Uterus (tissue), 4 donors: ENCODE data around the gene CYTH2. TPM values are rescaled to one million over a fixed set of nuclear protein-coding genes. Genes with fewer than 3 reads are reported as not detected.
A peak's percentile ranks its signal among the peaks of the same experiment; 100 is the strongest.

Experiments
- DNase-seq, 2 donors: peaks; one replicate each; pipeline ENCODE4 v3.0.0-alpha.2; 2019 to 2020
- H3K27ac ChIP-seq, 2 donors: fragments of 200-600 bp; sonication (generic); 1 replicate in 1 of 2; 2 replicates in 1 of 2; pipeline ENCODE4 v1.5.1; 2016 to 2018
- H3K27me3 ChIP-seq, 2 donors: fragments of 200-600 bp; sonication (generic); one replicate each; pipeline ENCODE4 v1.5.1; 2018 to 2019; ENCODE audit warnings: control low read depth in 1 of 2
- H3K36me3 ChIP-seq, 2 donors: fragments of 200-600 bp; sonication (generic); one replicate each; pipeline ENCODE4 v1.5.1; 2019; ENCODE audit warnings: control low read depth in 1 of 2
- H3K4me1 ChIP-seq, 2 donors: fragments of 200-600 bp; sonication (generic); one replicate each; pipeline ENCODE4 v1.5.1; 2018 to 2019; ENCODE audit warnings: control low read depth in 1 of 2
- H3K4me3 ChIP-seq, 2 donors: fragments of 200-600 bp; sonication (generic); 1 replicate in 1 of 2; 2 replicates in 1 of 2; pipeline ENCODE4 v1.5.1; 2018 to 2019; ENCODE audit warnings: mild to moderate bottlenecking in 1 of 2
- H3K9me3 ChIP-seq, 2 donors: fragments of 200-600 bp; sonication (generic); one replicate each; pipeline ENCODE4 v1.5.1; 2019; ENCODE audit warnings: control low read depth in 1 of 2
- POLR2A ChIP-seq, 2 donors: fragments of 450-650 bp; IDR thresholded peaks; one replicate each; pipeline ENCODE4 v1.6.1; 2016; ENCODE audit warnings: antibody characterized with exemption in 2 of 2, mild to moderate bottlenecking in 1 of 2, moderate library complexity in 1 of 2
- intact Hi-C: fragments of 100-400 bp; cut with DNase I; formaldehyde crosslinking; loops from one replicate; pipeline ENCODE4 v1.15.1; 2023; ENCODE audit warnings: low total_unique reads
- total RNA-seq, 4 donors: library from RNA; depleted of rRNA in 3 of 4; stranded (reverse); fragments of >200 nt in 3 of 4; gene quantifications; one replicate each; pipeline versions ENCODE4 v1.1.0 to v1.2.4, GENCODE V29; 2014 to 2023
- TF ChIP-seq, protein P1 (sequence below), 4 experiments: fragments of 200-600 bp in 2 of 4; fragments of 450-650 bp in 2 of 4; sonication (generic) in 2 of 4; IDR thresholded peaks; one replicate each; pipeline ENCODE4 v1.5.1; 2016 to 2019; ENCODE audit warnings: antibody characterized with exemption in 4 of 4, mild to moderate bottlenecking in 2 of 4, moderate library complexity in 1 of 4
- donor health status: DM: yes; HTN: yes; CAD: no.

The CYTH2 gene
- total RNA-seq, 4 donors from 2014 or later, result 7.2 to 70.3 (median 36.5) TPM

DNA sequence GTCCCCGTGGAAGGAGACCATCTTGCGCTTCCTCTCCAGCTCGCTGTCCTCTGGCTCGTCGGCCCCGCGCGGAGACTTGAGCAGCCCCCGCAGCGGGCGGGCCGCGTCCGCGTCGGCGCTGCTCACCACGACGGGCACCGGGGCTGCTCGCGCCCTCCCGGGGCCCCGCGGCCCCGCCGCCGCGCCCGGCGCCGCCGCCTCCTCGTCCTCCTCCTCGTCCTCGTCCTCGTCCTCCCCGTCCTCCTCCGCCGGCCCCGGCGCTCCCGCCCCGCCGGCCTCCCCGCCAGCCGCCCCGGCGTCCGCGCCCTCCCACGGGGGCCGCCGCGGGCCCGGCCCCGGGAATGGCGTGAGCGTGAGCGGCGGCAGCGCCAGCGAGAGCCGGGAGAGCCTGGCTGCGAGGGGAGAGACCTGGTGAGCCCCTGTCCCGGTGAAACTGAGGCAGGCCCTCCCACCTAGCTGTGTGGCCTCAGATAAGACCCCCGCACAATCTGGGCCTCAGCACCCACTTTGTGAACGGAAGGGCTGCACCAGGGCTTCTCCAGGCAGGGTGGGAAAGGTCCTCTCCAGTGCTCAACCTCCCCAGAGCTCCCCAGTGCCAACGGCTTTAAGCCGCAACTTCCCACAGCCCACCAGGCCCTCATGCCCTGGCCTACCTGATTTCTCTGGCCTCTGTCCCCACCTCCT, 24.7 kb downstream of the CYTH2 start:
- TF ChIP-seq POLR2A (IDR thresholded peaks at IDR 0.05), result peak in 1 of 2 donors; percentile 10
- TF ChIP-seq, protein P1, sequence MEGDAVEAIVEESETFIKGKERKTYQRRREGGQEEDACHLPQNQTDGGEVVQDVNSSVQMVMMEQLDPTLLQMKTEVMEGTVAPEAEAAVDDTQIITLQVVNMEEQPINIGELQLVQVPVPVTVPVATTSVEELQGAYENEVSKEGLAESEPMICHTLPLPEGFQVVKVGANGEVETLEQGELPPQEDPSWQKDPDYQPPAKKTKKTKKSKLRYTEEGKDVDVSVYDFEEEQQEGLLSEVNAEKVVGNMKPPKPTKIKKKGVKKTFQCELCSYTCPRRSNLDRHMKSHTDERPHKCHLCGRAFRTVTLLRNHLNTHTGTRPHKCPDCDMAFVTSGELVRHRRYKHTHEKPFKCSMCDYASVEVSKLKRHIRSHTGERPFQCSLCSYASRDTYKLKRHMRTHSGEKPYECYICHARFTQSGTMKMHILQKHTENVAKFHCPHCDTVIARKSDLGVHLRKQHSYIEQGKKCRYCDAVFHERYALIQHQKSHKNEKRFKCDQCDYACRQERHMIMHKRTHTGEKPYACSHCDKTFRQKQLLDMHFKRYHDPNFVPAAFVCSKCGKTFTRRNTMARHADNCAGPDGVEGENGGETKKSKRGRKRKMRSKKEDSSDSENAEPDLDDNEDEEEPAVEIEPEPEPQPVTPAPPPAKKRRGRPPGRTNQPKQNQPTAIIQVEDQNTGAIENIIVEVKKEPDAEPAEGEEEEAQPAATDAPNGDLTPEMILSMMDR (IDR thresholded peaks at IDR 0.05), result no peak
- H3K9me3 ChIP-seq, result no peaks in the 10 kb centered on the region
- H3K27me3 ChIP-seq, result peaks cover 0 to 1% of the 10 kb centered on the region in 2 donors
- no peak for DNase-seq
- intact Hi-C loops, result loop anchor here (10.0 kb wide), 2 partner anchors 91 to 121 kb away; partner anchors contain the start of genes FAM83E, RPL18 and SPHK2
- H3K4me1 ChIP-seq, result peaks cover 0 to 7% of the 10 kb centered on the region in 2 donors
- peak overlapping the region; percentile 41 for H3K4me3 ChIP-seq
- no peaks in the 10 kb centered on the region for H3K36me3 ChIP-seq
- peak overlapping the region; percentile 71 to 79 for H3K27ac ChIP-seq

GRCh38 chr19:48495396-48495795, 26.2 kb downstream of the CYTH2 start:
- no peaks in the 10 kb centered on the region for H3K36me3 ChIP-seq
- no peak for TF ChIP-seq POLR2A (IDR thresholded peaks at IDR 0.05)
- TF ChIP-seq, protein P1 (IDR thresholded peaks at IDR 0.05), result no peak
- peaks cover 6 to 15% of the 10 kb centered on the region in 2 donors for H3K27me3 ChIP-seq
- intact Hi-C loops, result loop anchor here (10.0 kb wide), 2 partner anchors 89 to 119 kb away; partner anchors contain the start of genes FAM83E, RPL18 and SPHK2
- H3K9me3 ChIP-seq, result no peaks in the 10 kb centered on the region
- H3K4me3 ChIP-seq, result no peak overlapping the region
- H3K4me1 ChIP-seq, result peaks cover 0 to 7% of the 10 kb centered on the region in 2 donors
- no peak overlapping the region for H3K27ac ChIP-seq
- DNase-seq, result no peak

- intact Hi-C loops, result loop anchor here (10.0 kb wide), 2 partner anchors 88 to 118 kb away; partner anchors contain the start of genes FAM83E, RPL18 and SPHK2
- Histone ChIP-seq H3K27me3 (peaks cover 12 to 25% of the 10 kb centered on the region in 2 donors), H3K4me3 (no peak overlapping the region), H3K4me1 (no peaks in the 10 kb centered on the region), H3K27ac (no peak overlapping the region), H3K36me3 (no peaks in the 10 kb centered on the region), H3K9me3 (no peaks in the 10 kb centered on the region)
- TF ChIP-seq, protein P1 (IDR thresholded peaks at IDR 0.05), result no peak
- no peak for TF ChIP-seq POLR2A (IDR thresholded peaks at IDR 0.05)
- DNase-seq, result no peak
Observed at GRCh38 chr19:48496959-48497727, 28.0 kb downstream of the CYTH2 start.

DNA sequence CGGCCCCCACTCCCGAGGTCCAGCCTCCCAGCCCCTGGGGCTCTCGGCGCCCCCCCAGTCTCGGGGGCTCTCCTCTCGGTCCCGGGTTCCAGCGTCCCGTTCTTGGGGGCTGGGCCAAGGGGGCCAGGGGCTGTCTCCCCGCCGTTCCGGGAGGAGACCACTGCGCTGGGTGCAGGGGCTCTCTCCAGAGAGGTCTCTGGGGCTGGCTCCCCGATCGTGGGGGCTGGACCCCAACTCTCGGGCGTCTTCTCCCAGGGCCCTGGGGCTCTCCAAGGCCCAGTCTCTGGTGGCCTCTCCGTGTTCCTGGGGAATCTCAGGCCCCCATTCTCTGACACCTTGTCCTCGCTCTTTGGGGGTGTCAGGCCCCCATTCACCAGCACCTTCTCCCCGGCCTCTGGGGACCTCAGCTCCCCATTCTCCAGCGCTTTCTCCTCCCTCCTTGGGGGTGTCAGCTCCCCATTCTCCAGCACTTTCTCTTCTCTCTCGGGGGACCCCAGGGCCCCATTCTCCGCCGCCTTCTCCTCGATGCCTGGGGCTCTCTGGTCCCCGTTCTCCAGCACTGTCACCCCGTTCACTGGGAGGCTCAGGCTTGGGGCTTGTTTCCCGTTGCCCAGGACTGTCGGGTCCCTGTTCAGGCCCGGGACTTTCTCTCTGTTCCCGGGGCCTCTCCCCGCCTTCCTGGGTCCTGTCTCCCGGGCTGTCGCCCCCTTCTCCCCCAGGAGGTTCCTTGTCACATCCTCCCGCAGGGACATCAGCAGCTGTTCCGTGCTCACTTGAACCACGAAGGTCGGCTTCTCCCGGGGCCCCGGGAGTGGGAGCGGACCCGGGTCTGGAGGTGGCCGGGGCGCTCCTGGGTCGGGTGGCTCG, 28.8 kb downstream of the CYTH2 start:
- Histone ChIP-seq H3K27me3 (peaks cover 12 to 25% of the 10 kb centered on the region in 2 donors), H3K4me3 (no peak overlapping the region), H3K27ac (no peak overlapping the region), H3K36me3 (no peaks in the 10 kb centered on the region), H3K4me1 (no peaks in the 10 kb centered on the region), H3K9me3 (no peaks in the 10 kb centered on the region)
- DNase-seq, result no peak
- no peak for TF ChIP-seq POLR2A (IDR thresholded peaks at IDR 0.05)
- TF ChIP-seq, protein P1 (IDR thresholded peaks at IDR 0.05), result no peak
- intact Hi-C loops, result loop anchor here (10.0 kb wide), 2 partner anchors 87 to 117 kb away; partner anchors contain the start of genes FAM83E, RPL18 and SPHK2
